Stimulated activated naive CD8-positive, alpha-beta T cell treated with anti-CD3 and anti-CD28 coated beads, Interleukin-15, Interleukin-2, amounts not matched to agents 100 ng/mL and 50 ng/mL, for 24 hours (primary cell): Measurements from ENCODE around the gene MYMX.

Experiments used
- H3K27ac Mint-ChIP-seq: one replicate; pipeline ENCODE4 v1.8.0; 2021; ENCODE audit warnings: mild to moderate bottlenecking, mixed read lengths
- H3K27me3 Mint-ChIP-seq: one replicate; pipeline ENCODE4 v1.8.0; 2021; ENCODE audit warnings: mixed read lengths
- H3K36me3 Mint-ChIP-seq: one replicate; pipeline ENCODE4 v1.8.0; 2021; ENCODE audit warnings: low read depth, mixed read lengths
- H3K4me1 Mint-ChIP-seq: one replicate; pipeline ENCODE4 v1.8.0; 2021; ENCODE audit warnings: low read depth, mixed read lengths
- H3K4me3 Mint-ChIP-seq: one replicate; pipeline ENCODE4 v1.8.0; 2021; ENCODE audit warnings: mild to moderate bottlenecking, mixed read lengths
- H3K9me3 Mint-ChIP-seq: one replicate; pipeline ENCODE4 v1.8.0; 2021; ENCODE audit warnings: mixed read lengths

MYMX gene

DNA sequence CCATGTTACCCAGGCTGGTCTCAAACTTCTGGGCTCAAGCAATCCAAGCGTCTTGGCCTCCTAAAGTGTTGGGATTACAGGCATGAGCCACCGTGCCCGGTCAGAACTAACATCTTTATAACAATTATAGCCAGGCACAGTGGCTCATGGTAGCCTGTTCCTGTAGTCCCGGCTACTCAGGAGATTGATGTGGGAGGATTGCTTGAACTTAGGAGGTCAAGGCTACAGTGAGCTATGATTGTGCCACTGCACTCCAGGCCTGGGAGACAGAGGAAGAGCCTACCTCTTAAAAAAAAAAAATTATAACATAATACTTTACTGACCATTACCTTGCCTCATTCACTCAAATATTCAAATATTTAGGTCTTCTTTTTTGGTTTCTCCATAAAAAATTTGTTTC is 16.8 kb upstream of the MYMX start:
- Mint-ChIP-seq H3K36me3 (no peaks in the 10 kb centered on the region), H3K27ac (no peak overlapping the region), H3K9me3 (no peaks in the 10 kb centered on the region), H3K4me3 (no peak overlapping the region), H3K27me3 (peaks cover 6% of the 10 kb centered on the region), H3K4me1 (no peaks in the 10 kb centered on the region)

DNA sequence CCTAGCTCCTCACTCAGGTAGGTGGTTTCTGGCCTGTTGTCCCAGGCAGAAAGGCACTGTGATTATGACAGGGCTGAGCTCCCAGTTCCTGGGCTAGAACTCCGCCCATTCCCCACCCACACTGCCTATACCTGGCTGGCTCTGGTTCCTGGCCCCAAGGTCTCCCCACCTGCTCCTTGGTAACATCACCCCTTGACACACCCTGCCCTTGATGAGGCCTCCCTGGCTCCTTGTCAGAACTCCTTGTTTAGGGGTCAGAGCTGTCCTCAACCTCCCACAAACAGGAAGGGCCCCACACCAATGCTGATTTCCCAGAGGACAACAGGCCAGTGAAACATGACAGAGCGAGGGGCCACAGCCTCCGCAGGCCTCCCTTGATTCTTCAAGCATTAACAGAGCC is 15.5 kb upstream of the MYMX start:
- Mint-ChIP-seq H3K36me3 (no peaks in the 10 kb centered on the region), H3K27me3 (peaks cover 9% of the 10 kb centered on the region), H3K27ac (no peak overlapping the region), H3K9me3 (no peaks in the 10 kb centered on the region), H3K4me1 (no peaks in the 10 kb centered on the region), H3K4me3 (no peak overlapping the region)

DNA sequence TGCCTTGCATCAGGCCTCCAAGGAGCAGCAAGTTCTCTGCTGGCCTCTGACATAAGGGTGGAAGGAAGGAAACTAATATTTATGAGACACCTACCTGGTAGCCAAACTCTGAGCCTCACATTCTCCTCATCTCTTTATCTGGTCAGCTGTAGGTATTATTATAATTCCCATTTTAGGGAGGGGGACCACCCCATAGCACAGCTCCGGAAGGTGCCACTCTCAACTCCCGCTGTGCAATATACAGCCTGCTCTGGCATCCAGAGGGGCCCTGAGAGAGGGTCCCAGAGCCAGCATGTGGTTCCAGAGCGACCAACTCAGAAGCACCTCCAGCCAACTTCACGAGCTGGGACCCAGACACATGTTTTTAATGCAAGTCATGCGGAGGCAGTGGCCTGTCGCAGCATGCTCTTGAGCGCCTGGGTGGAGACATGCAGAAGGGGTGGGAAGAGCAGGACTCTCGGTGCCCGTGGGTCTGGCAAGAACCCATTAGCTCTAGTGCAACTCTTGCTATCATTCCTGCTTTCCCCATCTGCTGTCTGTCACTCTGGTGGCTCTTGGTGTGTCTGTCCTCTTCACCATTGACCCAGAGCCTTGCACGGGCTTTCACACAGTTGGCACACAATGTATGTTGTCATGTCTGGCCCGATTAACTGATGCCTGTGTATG is 15.0 kb upstream of the MYMX start:
- Mint-ChIP-seq H3K36me3 (no peaks in the 10 kb centered on the region), H3K27ac (no peak overlapping the region), H3K4me3 (no peak overlapping the region), H3K27me3 (peaks cover 9% of the 10 kb centered on the region), H3K9me3 (no peaks in the 10 kb centered on the region), H3K4me1 (no peaks in the 10 kb centered on the region)

DNA sequence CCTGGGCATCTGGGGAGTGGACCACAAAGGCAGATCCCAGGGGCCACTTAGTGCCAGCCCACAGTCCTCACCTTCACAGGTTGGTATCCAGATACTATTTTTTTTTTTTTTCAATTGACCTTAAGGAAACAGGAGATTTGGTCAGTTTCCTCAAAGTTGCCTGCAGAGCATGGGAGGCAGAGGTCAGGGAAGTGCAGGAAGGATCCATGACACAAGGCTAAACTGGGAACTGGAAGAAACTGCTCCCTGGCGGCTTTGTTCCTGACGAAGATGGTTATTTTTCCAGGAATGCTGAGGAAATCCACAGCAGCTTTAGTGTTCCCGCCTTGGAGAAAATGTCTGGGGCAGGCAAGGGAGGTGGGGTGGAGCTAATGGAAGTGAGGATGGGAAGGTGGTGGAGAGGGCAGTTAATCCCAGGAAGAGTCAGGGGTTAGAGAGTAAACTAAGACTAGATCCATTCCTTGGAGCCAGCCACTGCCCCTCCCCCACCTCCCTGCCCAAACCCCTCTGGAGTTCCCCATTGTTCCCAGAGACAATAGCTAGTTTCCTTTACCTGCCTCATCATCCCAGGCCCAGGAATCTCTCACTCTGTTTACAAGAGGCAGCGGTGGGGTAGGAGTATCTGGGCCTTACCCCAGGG is 14.3 kb upstream of the MYMX start:
- H3K27me3 Mint-ChIP-seq: peaks cover 9% of the 10 kb centered on the region
- H3K4me1 Mint-ChIP-seq: no peaks in the 10 kb centered on the region
- no peak overlapping the region for H3K27ac Mint-ChIP-seq
- H3K4me3 Mint-ChIP-seq: no peak overlapping the region
- no peaks in the 10 kb centered on the region for H3K36me3 Mint-ChIP-seq
- H3K9me3 Mint-ChIP-seq: no peaks in the 10 kb centered on the region

DNA sequence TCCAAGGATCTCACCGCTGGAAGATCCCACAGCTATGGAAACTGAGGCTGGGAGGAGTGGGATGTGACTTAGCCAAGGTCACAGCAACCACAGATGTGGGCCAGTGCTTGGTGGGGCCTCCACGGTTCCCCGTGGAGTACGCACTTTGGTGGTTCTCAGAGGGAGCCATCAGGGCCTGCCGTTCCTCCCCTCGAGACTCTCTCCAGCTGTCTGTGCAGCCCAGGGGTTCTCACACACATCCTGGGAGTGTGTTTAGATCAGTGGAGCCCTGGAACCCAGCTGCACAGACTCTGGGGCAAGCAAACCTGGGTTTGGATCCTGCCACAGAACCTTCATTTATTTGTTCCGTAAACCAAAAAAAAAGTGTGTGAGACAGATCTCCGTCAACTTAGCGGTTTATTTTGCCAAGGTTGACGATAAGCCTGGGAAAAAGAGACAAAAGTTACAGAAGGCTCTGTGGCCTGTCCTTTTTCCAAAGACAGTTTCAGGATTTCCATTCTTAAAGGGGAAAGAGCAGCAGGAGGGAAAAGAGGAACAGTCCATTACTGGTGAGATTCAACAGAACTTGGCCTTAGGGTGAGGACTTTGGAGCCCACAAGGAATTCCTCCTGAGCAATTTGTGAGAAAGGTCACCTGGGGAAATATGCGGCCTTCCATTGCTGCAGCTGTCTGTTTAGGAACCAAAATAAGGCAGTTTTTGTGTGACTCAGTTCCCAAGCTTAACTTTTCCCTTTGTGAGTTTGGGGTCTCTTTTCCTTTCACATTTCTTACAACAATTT is 13.6 kb upstream of the MYMX start:
- Mint-ChIP-seq H3K27me3 (peaks cover 9% of the 10 kb centered on the region), H3K4me3 (no peak overlapping the region), H3K27ac (no peak overlapping the region), H3K4me1 (no peaks in the 10 kb centered on the region), H3K9me3 (no peaks in the 10 kb centered on the region), H3K36me3 (no peaks in the 10 kb centered on the region)

DNA sequence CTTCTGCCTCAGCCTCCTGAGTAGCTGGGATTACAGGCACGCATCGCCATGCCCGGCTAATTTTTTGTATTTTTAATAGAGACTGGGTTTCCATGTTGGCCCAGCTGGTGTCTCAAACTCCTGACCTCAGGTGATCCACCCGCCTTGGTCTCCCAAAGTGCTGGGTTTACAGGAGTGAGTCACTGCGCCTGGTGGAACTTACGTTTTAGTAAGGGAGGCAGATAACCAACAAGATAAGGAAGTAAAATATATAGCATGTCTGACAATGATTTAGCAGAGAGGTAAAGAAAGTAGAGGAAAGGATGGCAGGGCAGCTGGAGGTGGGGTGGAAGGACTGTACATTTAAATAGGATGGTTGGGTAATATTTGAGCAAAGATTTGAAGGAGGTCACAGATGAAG is 12.8 kb upstream of the MYMX start:
- Mint-ChIP-seq H3K4me1 (no peaks in the 10 kb centered on the region), H3K27me3 (peaks cover 9% of the 10 kb centered on the region), H3K27ac (no peak overlapping the region), H3K4me3 (no peak overlapping the region), H3K9me3 (no peaks in the 10 kb centered on the region), H3K36me3 (no peaks in the 10 kb centered on the region)

DNA sequence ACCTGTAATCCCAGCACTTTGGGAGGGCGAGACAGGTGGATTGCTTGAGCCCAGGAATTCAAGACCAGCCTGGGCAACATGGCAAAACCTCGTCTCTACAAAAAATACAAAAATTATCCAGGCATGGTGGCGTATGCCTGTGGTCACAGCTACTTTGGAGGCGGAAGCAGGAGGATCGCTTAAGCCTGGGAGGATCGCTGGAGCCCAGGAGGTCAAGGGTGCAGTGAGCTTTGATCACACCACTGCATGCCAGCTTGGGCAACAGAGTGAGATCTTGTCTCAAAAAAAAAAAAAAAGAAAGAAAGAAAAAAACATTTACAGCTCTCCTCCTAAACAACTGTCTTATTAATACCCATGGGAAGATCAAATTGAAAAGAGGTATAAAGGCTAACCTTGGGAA is 8.8 kb upstream of the MYMX start:
- Mint-ChIP-seq H3K4me3 (no peak overlapping the region), H3K4me1 (no peaks in the 10 kb centered on the region), H3K9me3 (no peaks in the 10 kb centered on the region), H3K36me3 (no peaks in the 10 kb centered on the region), H3K27ac (no peak overlapping the region), H3K27me3 (peaks cover 5% of the 10 kb centered on the region)

DNA sequence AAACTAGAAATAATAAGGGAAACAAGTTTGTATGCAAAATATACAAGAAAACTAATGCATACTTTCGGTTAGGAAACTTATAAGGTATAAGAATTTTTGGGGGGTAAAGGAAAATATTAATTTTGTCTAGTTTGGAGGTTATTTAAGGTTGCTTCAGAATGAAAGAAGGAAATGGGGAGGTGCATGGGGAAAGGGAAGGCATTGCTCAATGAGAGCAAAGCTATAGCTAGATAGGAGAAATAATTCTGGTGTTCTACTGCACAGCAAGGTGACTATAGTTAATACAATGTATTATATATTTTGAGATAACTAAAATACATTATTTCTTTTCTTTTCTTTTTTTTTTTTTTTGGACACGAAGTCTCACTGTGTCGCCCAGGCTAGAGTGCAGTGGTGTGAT is 5.4 kb upstream of the MYMX start:
- no peaks in the 10 kb centered on the region for H3K27me3 Mint-ChIP-seq
- H3K4me1 Mint-ChIP-seq: no peaks in the 10 kb centered on the region
- H3K36me3 Mint-ChIP-seq: no peaks in the 10 kb centered on the region
- H3K9me3 Mint-ChIP-seq: no peaks in the 10 kb centered on the region
- H3K4me3 Mint-ChIP-seq: no peak overlapping the region
- no peak overlapping the region for H3K27ac Mint-ChIP-seq

DNA sequence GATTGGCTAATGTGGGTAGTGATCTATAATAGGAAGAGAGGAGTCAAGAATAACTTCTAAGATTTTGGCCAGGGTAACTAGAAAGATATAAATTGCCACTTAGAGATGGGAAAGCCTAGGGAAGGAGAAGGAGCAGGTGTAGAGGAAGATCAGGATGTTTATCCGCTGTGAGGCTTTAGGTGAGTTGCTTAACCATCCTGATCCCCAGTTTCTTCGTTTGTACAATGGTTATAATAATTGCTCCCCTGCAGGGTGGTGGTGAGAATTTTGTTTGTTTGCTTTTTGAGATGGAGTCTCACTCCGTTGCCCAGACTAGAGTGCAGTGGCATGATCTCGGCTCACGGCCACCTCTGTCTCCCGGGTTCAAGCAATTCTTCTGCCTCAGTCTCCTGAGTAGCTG is 2.4 kb upstream of the MYMX start:
- H3K4me1 Mint-ChIP-seq: peaks cover 11% of the 10 kb centered on the region

DNA sequence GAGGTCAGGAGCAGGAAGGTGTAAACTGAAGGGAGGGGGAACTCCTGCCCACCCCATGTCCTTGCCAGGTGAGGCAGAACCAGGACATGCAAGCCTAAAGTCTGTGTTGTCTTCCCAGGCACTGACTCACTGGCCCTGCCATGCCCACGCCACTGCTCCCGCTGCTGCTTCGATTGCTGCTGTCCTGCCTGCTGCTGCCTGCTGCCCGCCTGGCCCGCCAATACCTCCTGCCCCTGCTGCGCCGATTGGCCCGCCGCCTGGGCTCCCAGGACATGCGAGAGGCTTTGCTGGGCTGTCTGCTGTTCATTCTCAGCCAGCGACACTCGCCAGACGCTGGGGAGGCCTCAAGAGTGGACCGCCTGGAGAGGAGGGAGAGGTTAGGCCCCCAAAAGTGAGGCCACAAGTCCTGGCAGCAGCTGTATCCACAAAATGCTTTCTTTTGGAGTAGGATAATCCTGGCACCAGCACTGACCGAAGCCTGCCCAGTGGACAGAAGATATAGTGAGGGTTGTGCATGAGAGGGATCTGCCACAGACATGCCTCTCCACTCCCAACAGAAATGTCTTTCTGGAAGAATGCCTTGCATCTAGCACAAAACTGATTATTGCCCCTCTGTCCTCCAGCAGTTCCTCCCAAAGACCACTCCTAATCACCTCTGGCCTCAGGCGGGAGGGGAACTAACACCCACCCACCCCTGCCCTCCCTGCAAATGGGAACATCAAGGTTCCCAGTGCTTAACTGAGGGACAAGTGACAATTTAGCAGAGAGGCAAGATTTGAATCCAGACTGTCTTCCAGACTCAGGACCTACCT is 812 bp downstream of the MYMX start:
- no peak overlapping the region for H3K4me3 Mint-ChIP-seq
- no peaks in the 10 kb centered on the region for H3K9me3 Mint-ChIP-seq
- no peaks in the 10 kb centered on the region for H3K27me3 Mint-ChIP-seq
- no peak overlapping the region for H3K27ac Mint-ChIP-seq
- H3K4me1 Mint-ChIP-seq: peaks cover 35% of the 10 kb centered on the region
- H3K36me3 Mint-ChIP-seq: no peaks in the 10 kb centered on the region

More for the DNA sequence above, 2.4 kb upstream of the MYMX start:
- Mint-ChIP-seq H3K27me3 (no peaks in the 10 kb centered on the region), H3K4me3 (no peak overlapping the region), H3K27ac (no peak overlapping the region), H3K36me3 (no peaks in the 10 kb centered on the region), H3K9me3 (no peaks in the 10 kb centered on the region)

DNA sequence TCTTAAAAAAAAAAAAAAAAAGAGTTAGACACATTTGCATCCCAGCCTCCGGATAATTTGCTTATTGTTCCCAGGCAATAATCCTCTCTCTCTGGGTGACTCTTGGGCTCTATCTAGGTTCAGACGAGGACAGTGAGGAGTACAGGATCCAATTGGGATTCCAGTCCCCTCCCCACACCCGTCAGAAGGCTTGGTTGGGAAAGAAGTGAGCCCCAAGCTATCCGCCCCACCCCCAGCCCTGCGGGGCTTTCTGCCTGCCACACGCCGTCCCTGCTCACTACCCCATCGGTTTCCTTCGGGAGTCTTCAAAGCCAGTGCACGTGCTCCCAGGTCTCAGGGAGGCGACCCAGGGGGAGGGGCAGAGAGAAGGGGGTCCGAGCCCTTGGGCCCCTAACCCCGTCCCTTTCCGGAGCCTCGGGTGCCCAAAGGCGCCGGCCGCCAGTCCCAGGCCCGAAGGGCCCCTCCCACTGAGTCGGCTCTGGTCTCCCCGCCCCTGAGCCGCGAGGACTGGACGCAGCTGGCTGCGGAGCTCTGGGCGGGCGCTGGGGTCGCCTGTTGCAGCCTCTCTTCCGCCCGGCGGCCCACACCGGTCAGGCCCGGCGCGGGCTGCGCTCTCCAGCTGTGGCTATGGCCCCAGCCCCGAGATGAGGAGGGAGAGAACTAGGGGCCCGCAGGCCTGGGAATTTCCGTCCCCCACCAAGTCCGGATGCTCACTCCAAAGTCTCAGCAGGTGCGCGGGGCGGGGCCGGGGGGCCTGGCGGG is 2.5 kb downstream of the MYMX start:
- H3K27ac Mint-ChIP-seq: no peak overlapping the region
- H3K4me3 Mint-ChIP-seq: peak overlapping the region; percentile 55
- H3K36me3 Mint-ChIP-seq: no peaks in the 10 kb centered on the region
- H3K4me1 Mint-ChIP-seq: peaks cover 42% of the 10 kb centered on the region
- no peaks in the 10 kb centered on the region for H3K27me3 Mint-ChIP-seq
- H3K9me3 Mint-ChIP-seq: no peaks in the 10 kb centered on the region

DNA sequence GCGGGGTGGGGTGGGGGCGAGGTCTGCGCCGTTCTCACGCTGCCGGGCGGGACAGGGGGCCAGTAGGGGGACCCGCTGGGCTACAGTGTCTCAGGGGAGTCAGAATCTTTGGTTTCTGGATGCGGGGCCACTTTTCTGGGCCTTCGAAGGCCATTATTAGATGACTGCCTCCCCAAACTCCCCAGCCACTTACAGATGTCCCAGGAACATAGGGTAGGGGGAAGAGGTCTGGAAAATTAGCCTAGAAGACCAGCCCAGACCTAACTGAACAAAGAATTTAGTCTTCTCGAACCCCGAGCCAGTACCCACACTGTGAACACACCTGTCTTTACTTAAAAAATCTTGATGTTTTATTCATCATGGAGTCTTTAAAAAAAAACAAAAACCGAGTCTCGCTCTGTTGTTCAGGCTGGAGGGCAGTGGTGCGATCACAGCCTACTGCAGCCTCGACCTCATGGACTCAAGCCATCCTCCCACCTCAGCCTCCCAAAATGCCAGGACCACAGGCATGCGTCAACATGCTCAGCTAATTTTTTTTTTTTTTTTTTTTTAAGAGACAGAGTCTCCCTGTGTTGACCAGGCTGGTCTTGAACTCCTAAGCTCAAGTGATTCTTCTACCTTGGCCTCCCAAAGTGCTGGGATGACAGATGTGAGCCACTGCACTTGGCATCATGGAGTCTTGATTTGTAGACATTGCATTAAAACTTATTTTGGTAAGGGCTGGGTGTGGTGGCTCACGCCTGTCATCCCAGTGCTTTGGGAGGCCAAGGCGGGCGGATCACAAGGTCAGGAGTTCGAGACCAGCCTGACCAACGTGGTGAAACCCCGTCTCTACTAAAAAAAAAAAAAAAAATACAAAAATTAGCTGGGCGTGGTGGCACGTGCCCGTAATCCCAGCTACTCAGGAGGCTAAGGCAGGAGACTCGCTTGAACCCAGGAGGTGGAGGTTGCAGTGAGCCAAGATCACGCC is 3.4 kb downstream of the MYMX start:
- peaks cover 7% of the 10 kb centered on the region for H3K36me3 Mint-ChIP-seq
- H3K9me3 Mint-ChIP-seq: no peaks in the 10 kb centered on the region
- no peaks in the 10 kb centered on the region for H3K27me3 Mint-ChIP-seq
- no peak overlapping the region for H3K27ac Mint-ChIP-seq
- peaks cover 51% of the 10 kb centered on the region for H3K4me1 Mint-ChIP-seq
- peak overlapping the region; percentile 23 for H3K4me3 Mint-ChIP-seq

DNA sequence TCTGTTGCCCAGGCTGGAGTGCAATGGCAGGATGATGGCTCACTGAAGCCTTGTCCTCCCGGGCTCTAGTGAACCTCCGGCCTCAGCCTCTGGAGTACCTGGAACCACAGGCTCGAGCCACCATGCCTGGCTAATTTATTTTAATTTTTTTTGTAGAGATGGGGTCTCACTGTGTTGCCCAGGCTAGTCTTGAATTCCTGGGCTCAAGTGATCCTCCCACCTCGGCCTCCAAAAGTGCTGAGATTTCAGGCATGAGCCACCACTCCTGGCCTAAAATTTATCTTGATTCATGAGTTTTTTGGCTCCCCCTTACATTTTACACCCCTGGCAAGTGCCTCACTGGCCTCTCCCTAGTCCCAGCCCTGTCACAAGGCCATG is 4.2 kb downstream of the MYMX start:
- H3K9me3 Mint-ChIP-seq: no peaks in the 10 kb centered on the region
- H3K4me3 Mint-ChIP-seq: no peak overlapping the region
- no peaks in the 10 kb centered on the region for H3K27me3 Mint-ChIP-seq
- peaks cover 11% of the 10 kb centered on the region for H3K36me3 Mint-ChIP-seq
- H3K4me1 Mint-ChIP-seq: peaks cover 55% of the 10 kb centered on the region
- peak overlapping the region; percentile 46 for H3K27ac Mint-ChIP-seq
